RPMI8226 (cell line): ENCODE measurements around the gene CDC42EP5.
"Not testable (repeated sequence)": the region's sequence is repeated elsewhere in the genome, so short reads cannot be mapped to it uniquely, and the experiment has no call there.

Experiments used
- DNase-seq: peaks from one replicate; pipeline ENCODE4 v3.0.0-alpha.2; 2015

CDC42EP5 gene

DNA sequence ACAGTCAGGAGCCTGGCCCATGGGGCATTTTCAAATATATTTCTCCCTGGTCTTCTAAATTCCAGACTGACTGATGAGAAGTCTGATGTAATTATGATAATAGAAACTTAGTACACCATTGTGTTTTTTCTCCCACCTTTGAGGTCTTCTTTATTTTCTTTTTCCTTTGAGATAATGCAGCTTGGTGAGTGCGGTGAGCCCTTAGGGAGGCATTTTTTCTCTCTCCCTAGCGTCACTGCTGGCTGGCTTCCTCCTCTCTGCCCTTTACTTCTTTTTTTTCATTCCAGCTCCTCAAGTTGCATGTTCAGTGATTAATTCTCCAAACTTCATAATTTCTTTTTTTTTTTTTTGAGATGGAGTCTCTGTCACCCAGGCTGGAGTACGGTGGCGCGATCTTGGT lies 12.8 kb upstream of the CDC42EP5 start:
- no peak for DNase-seq

DNA sequence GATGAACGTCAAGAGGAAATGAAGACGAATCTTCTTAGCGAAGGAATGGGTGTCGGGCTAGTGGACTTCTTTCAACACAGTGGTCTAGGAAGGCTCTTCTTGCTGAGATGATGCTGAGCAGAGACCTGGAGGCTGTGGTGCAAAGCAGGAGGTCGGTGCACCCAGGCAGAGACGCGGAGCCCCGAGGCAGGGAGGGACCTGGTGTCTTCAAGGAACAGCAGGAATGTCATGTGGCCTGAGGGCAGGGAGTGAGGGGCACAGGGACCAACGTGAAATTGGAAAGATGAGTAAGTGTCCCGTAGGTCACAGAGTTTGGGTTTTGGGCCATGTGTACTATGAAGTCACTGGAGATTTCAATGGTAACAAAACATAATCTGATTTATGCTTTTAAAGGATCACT lies 11.4 kb upstream of the CDC42EP5 start:
- DNase-seq = no peak

- no peak for DNase-seq
Measured at GRCh38 chr19:54482889-54483288, 9.8 kb upstream of the CDC42EP5 start.

- peak; percentile 60 for DNase-seq
Measured at GRCh38 chr19:54481326-54481930, 8.3 kb upstream of the CDC42EP5 start.

DNA sequence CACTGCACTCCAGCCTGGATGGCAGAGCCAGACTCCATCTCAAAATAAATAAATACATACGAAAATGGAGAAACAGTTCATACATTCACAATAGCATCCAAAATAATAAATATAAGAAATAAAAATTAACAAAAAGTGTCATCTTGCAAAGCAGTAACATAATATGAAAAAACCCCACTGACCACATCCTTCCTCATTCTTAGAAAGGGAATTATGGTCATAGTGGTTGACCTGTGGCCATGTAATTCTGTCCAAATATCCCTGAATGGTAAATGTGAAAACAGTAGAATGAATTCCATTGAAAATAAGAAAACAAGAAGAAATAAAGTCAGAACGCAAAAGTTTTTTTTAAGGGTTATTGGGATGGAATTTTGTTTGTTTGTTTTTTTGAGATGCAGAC lies 7.0 kb upstream of the CDC42EP5 start:
- no peak for DNase-seq

- peak; percentile 61 for DNase-seq
Measured at GRCh38 chr19:54478677-54479266, 5.7 kb upstream of the CDC42EP5 start.

DNA sequence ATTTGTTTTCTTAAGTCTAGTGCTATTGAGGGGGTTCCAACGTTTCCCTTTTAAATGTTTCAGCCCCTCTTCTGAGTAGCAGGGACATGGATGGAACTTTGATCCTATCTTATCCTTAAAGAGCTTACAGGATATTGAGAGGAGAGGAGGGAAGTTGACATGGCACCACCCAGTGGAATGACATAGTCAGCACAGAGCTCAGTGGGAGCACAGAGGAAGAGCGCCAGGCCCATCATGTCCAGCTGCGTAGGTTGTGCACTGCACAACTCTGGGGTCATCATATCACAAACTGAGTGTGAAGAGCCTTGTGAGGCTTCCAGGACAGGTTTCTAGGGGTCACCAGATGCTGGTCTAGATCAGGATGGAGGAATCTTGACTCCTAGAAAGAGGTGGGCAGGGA lies 4.6 kb upstream of the CDC42EP5 start:
- DNase-seq = no peak

DNA sequence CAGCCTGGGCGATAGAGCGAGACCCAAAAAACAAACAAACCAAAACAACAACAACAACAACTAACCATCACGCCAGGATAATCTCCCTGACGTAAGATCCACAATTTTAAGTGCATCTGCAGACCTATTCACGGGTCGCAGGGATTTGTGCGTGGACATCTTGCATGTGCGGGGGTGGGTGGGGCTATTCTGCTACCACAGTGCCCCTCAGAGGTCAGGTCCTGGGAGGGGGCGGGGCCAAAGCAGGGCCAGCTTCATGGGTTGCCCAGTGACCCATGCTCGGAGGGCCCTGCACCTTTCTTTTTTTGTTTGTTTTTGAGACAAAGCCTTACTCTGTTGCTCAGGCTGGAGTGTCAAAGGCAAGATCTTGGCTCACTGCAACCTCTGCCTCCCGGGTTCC lies 2.6 kb upstream of the CDC42EP5 start:
- no peak for DNase-seq

DNA sequence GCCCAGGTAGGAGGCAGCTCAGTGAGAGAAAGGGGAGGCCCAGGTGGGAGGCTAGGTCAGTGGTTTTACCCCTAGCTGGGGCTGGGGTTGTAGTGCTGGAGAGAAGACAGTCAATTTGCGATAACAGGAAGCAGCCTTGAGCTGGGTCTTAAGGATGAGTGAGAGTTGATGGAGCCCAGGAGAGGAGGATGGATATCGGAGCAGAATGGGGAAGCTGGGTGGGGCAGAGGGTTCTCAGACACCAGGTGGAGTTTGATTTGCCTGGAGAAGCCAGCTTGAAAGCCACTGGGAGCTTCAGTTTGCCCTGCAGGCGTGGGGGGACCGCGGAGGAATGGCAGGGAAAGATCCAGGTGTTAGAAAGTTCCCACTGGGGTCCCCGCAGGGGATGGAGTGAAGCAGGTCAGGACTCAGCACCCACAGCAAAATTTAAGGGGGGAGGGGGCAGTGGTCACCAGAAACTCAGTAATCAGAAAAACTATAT lies 836 bp upstream of the CDC42EP5 start:
- DNase-seq = no peak

GRCh38 chr19:54470991-54471782 lies 1.9 kb downstream of the CDC42EP5 start:
- DNase-seq = peak; percentile 47

GRCh38 chr19:54470276-54470887 lies 2.7 kb downstream of the CDC42EP5 start:
- DNase-seq = no peak

DNA sequence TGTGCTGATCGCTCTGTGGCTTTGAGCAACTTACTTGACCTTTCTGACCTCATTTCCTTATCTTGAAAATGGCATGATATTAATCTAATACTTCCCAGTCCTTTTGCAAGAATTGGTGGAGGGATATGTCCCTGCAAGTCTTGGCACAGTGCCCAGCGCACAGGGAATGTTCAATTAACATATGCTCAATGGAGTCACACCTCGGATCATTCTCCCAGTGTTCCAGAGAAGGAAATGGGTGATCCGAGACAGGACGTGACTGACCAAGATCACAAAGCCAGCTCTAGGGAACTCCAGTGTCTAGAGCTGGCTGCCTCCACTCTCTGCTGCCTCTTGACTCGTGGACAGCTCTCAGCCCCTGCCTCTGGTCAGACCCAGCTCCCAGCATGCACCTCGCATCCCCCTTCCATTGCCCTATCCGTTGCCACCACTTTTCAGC lies 3.6 kb downstream of the CDC42EP5 start:
- no peak for DNase-seq

DNA sequence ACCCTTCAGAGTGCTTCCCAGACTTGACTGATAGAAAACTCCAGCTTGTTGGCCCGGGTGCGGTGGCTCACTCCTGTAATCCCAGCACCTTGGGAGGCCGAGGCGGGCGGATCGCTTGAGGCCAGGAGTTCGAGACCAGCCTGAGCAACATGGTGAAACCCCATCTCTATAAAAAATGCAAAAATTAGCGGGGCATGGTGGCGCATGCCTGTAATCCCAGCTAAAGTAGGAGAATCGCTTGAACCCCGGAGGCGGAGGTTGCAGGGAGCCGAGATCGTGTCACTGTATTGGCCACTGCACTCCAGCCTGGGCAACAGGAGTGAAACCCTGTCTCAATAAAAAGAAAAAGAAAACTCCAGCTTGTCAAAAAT lies 7.0 kb downstream of the CDC42EP5 start:
- DNase-seq = not testable (repeated sequence)

DNA sequence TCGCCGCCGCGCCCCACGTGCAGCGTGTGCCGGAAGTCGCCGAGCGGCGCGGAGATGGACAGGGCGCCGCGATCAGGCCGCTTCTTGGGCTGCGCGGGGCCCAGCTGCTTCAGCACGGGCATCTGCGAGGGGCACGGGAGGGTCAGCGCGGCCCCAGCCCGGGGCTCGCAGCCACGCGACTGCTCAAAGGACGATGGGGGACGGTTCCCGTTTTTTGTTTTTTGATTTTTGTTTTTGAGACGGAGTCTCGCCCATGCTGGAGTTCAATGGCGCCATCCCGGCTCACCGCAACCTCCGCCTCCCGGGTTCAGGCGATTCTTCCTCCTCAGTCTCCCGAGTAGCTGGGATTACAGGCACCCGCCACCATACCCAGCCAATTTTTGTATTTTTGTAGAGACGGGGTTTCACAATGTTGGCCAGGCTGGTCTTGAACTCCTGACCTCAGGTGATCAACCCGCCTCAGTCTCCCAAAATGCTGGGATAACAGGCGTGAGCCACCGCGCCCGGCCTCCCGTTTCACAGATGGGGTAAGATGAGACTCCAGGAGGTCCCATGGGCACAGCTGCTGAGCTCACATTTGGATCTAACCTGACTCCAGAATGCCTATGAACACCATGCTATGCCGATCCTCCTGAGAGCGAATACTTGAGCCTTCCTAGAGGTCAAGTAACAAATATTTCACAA lies 7.5 kb downstream of the CDC42EP5 start:
- no peak for DNase-seq

DNA sequence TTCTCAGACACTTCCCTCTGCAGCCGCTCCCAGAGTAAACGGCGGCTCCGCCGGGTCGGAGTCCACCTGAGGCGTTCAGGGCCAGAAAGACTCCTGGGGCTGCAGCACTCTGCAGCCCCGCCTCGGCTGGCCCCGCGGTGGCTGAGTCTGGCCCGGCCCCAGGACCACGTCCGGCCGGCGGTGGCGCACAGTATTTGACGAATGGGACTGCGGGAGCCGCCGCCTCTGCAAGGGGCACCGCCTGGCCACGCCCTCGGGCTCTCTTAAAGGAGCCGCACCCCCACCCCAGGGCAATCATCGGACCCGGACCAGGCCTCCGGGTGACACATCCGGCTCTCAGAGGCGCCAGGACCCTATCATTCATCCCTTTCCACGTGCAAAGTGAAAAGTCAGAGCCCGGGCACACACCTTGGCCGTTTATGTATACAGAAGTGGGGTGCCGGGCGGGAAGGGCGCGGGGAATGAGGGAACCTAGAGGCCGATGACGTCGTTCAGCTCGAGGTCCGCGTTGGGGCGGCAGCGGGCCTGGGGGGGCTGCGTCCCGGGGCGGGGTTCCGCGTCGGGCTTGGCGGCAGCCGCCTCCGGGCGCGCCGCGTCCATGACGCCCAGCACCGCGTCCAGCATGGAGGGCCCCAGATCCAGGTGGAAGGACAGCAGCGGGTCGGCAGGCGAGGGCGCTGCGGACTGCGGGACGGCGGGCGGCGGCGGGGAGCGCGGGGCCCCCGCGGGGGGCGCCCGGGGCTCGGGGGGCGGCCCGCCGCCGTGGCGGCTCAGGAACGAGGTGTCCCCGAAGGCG lies 8.3 kb downstream of the CDC42EP5 start:
- peak; percentile 95 for DNase-seq

DNA sequence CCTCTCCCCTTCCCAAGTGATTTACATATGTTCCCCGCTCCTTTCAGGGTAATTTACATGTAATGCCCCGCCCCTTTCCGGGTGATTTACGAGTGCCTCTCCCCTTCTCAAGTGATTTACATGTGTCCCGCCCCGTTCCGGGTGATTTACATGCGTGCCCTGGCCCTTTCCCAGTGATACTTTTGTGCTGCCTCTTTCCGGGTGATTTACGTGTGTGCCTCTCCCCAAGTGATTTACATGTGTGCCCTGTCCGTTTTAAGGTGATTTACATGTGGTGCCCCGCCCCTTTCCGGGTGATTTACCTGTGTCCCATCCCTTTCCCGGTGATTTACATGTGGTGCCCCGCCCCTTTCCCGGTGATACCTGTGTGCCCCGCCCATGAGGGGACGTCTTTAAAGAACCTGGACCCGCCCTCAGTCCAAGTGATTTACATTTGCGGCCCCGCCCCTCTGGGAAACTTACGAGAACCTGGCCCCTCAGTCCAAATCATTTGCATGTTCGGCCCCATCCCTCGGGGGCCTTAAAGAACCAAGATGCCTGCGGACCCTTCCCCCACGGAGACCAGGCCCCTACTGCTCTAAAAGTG lies 9.0 kb downstream of the CDC42EP5 start:
- peak; percentile 99 for DNase-seq

- peak; percentile 100 for DNase-seq
Measured at GRCh38 chr19:54463531-54464043, 9.5 kb downstream of the CDC42EP5 start, which contains the start of gene LENG9. Gene LENG9 (minus strand): TSS chr19:54463778. CDS start chr19:54463526, 252 bp downstream.

GRCh38 chr19:54462655-54463530 lies 10.2 kb downstream of the CDC42EP5 start:
- DNase-seq = peak; percentile 85

GRCh38 chr19:54462047-54462654 lies 10.9 kb downstream of the CDC42EP5 start:
- DNase-seq = peak; percentile 51

GRCh38 chr19:54461613-54462012 lies 11.5 kb downstream of the CDC42EP5 start:
- no peak for DNase-seq
